NCI-H446 treated with DMSO at 0.1 percent for 48 hours (cell line): ENCODE results near the gene TMEM169.

Source experiments
- DNase-seq: peaks from one replicate; lab custom pipeline; 2025; lab: John Stamatoyannopoulos, UW

The TMEM169 gene

GRCh38 chr2:216104691-216105090 is 23.0 kb downstream of the TMEM169 start:
- DNase-seq, result no peak

- DNase-seq, result no peak
Observed at GRCh38 chr2:216107320-216107719, 25.6 kb downstream of the TMEM169 start.

GRCh38 chr2:216107760-216108159 is 26.0 kb downstream of the TMEM169 start:
- DNase-seq, result no peak

GRCh38 chr2:216108310-216108966 is 26.7 kb downstream of the TMEM169 start:
- DNase-seq, result no peak

- DNase-seq, result peak; percentile 93
Observed at GRCh38 chr2:216108967-216109921, 27.5 kb downstream of the TMEM169 start, which contains the start of gene XRCC5. TSS of gene XRCC5 (plus strand) at chr2:216109348. CDS start at chr2:216109437, 89 bp downstream.

GRCh38 chr2:216109962-216110614 is 28.4 kb downstream of the TMEM169 start:
- DNase-seq, result peak; percentile 29

- DNase-seq, result no peak
Observed at GRCh38 chr2:216110620-216111019, 28.9 kb downstream of the TMEM169 start.

- no peak for DNase-seq
Observed at GRCh38 chr2:216111122-216111521, 29.4 kb downstream of the TMEM169 start.

GRCh38 chr2:216112926-216113325 is 31.2 kb downstream of the TMEM169 start:
- DNase-seq, result no peak

- no peak for DNase-seq
Observed at GRCh38 chr2:216113572-216113971, 31.9 kb downstream of the TMEM169 start.

GRCh38 chr2:216114382-216114713 is 32.6 kb downstream of the TMEM169 start:
- no peak for DNase-seq

GRCh38 chr2:216114714-216115531 is 33.2 kb downstream of the TMEM169 start:
- DNase-seq, result peak; percentile 98

- DNase-seq, result no peak
Observed at GRCh38 chr2:216116418-216116817, 34.7 kb downstream of the TMEM169 start.

- DNase-seq, result no peak
Observed at GRCh38 chr2:216117561-216118340, 36.0 kb downstream of the TMEM169 start.

GRCh38 chr2:216118474-216118873 is 36.8 kb downstream of the TMEM169 start:
- DNase-seq, result no peak

GRCh38 chr2:216119146-216119545 is 37.4 kb downstream of the TMEM169 start:
- DNase-seq, result no peak

- no peak for DNase-seq
Observed at GRCh38 chr2:216119986-216120385, 38.3 kb downstream of the TMEM169 start.

- no peak for DNase-seq
Observed at GRCh38 chr2:216121255-216121654, 39.5 kb downstream of the TMEM169 start.

- DNase-seq, result no peak
Observed at GRCh38 chr2:216126943-216127342, 45.2 kb downstream of the TMEM169 start.

- no peak for DNase-seq
Observed at GRCh38 chr2:216130346-216130971, 48.7 kb downstream of the TMEM169 start.
